K562 (cell line): ENCODE data around the gene MUC3A.

Experiments
- CTCF ChIP-seq, 3 experiments: IDR thresholded peaks in 2 of 3; conservative IDR thresholded peaks in 1 of 3; 2 replicates each; pipeline ENCODE4 v1.5.1; 2011 to 2012; ENCODE audit warnings: low read length in 3 of 3, mild to moderate bottlenecking in 3 of 3, control low read depth in 2 of 3, improper control_type of control experiment in 1 of 3, inconsistent platforms in 1 of 3, low read depth in 1 of 3, mixed read lengths in 1 of 3, moderate library complexity in 1 of 3; ENCODE audit not compliant: insufficient read depth in 2 of 3
- EP300 ChIP-seq: IDR thresholded peaks from 2 replicates; pipeline ENCODE4 v1.6.1; 2012; ENCODE audit warnings: low read length, improper control_type of control experiment
- EZH2 ChIP-seq: IDR thresholded peaks from 2 replicates; pipeline ENCODE4 v1.6.1; 2012; ENCODE audit warnings: low read depth, mild to moderate bottlenecking, inconsistent platforms, low read length, borderline replicate concordance
- GABPB1 ChIP-seq: sonication (generic); formaldehyde crosslinking; IDR thresholded peaks from 2 replicates; pipeline ENCODE4 v1.8.0; 2022; ENCODE audit warnings: mild to moderate bottlenecking, missing genetic modification reagents
- POLR2AphosphoS2 ChIP-seq: IDR thresholded peaks from 2 replicates; pipeline ENCODE4 v1.6.1; 2012; ENCODE audit warnings: low read length, improper control_type of control experiment
- ZFP36 ChIP-seq: fragments of 150-350 bp; IDR thresholded peaks from 2 replicates; pipeline ENCODE4 v1.6.1; 2018; ENCODE audit warnings: low read length, low read depth; ENCODE audit not compliant: partially characterized antibody
- TF ChIP-seq, protein P1 (sequence below), 2 experiments: IDR thresholded peaks; 2 replicates each; pipeline ENCODE4 v1.6.1; 2012; ENCODE audit warnings: improper control_type of control experiment in 2 of 2, low read depth in 2 of 2, low read length in 2 of 2, borderline replicate concordance in 1 of 2

- TF ChIP-seq EZH2 (no peak), POLR2AphosphoS2 (no peak), ZFP36 (no peak), CTCF (IDR thresholded peaks at IDR 0.05 in 2 of 3, conservative IDR thresholded peaks at IDR 0.05 in 1 of 3; ENCODE audit: insufficient read depth in 2 of 3, low read depth in 1 of 3, low read length in 3 of 3) (no peak), GABPB1 (CRISPR knock-in tag) (no peak), EP300 (no peak)
- TF ChIP-seq, protein P1, sequence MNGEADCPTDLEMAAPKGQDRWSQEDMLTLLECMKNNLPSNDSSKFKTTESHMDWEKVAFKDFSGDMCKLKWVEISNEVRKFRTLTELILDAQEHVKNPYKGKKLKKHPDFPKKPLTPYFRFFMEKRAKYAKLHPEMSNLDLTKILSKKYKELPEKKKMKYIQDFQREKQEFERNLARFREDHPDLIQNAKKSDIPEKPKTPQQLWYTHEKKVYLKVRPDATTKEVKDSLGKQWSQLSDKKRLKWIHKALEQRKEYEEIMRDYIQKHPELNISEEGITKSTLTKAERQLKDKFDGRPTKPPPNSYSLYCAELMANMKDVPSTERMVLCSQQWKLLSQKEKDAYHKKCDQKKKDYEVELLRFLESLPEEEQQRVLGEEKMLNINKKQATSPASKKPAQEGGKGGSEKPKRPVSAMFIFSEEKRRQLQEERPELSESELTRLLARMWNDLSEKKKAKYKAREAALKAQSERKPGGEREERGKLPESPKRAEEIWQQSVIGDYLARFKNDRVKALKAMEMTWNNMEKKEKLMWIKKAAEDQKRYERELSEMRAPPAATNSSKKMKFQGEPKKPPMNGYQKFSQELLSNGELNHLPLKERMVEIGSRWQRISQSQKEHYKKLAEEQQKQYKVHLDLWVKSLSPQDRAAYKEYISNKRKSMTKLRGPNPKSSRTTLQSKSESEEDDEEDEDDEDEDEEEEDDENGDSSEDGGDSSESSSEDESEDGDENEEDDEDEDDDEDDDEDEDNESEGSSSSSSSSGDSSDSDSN (IDR thresholded peaks at IDR 0.05; ENCODE audit: borderline replicate concordance in 1 of 2, low read depth in 2 of 2, low read length in 2 of 2), result no peak
These were observed 5.6 kb upstream of the MUC3A start for GRCh38 chr7:100943693-100944092.
